ENCODE data around the gene SHROOM3.
"Not testable (repeated sequence)": the region's sequence is repeated elsewhere in the genome, so short reads cannot be mapped to it uniquely, and the experiment has no call there.

The SHROOM3 gene

DNA sequence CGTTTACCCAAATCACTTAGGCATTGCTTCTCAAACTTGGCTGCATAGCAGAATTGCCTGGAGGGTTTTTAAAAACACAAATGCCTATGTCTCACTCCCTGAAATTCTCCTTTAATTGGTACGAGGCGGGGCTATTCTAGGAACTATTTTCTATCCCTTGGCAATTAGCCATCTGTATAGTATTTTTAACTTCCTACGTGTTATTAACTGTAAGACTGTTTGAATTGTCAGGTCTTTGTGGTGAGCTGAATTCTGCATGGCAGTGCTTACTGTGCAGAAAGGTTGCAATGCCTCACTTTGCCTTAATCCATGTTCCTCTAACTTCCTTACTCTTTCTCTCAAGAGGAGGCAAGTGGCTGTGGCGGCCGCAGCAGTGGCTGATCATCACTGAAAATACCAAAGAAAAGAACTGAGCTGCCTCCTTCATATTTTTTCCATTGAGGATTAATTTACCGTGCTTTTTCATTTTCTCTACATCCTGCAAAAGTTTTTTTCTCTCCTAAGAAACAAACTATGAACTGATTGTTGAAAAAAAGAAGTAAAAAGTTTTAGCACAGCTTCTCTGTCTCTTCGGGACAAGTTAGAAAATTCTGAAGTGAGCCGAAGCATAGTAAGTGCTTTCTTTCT is at the start of gene SHROOM3:
Gene SHROOM3 (plus strand): TSS at position 329 of the 627 bp plus-strand sequence. CDS start 824 bp downstream, outside the sequence.
- no peak for DNase-seq (ENCODE audit: low spot score)

DNA sequence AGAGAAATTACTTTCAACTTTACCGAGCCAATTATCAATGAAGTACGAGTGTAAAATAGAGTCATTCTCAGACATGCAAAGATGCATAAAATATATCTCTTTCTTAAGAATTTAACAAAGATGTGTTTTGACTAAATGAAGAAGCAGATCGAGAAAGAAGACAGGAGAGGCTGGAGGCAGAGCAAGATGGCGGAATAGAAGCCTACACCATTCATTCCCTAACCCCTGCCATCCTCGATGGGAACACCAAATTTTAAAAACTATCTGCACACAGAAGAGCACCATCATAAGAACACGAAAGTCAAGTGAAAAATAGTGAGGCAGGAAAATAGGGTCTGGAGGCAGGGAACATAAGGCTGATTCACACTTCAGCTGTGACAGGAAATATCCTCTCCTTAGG is 49.1 kb upstream of the SHROOM3 start:
- no peak for DNase-seq (ENCODE audit: low spot score)

DNA sequence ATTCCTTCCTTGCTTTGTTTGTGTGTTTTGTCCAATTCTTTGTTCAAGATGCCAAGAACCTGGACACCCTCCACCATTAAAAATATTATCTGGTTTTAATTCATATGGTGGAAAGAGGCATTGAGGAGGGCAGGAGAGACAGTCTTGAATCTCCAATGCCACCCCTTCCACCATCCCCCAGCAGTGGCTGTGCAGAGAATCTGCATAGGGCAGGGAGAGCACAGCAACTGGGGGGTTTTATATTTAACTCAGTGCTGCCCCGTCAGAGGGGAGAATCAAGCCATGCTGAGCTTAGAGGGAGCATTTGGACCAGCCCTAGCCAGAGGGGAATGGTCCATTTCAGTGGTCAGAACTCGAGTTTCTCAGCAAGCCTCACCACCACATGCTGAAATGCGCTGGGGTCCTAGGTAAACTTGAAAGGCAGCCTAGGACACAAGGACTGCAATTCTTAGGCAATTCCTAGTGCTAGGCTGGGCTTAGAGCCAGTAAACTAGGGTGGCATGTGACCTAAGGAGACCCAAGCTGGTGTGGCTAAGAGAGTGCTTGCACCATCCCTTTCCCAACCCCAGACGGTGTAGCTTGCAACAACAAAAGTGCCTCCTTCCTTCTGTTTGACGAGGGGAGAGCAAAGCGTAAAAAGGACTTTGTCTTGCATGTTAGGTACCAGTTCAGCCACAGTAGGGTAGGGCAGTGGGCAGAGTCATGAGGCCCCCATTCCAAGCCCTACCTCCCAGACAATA is 48.3 kb upstream of the SHROOM3 start:
- no peak for DNase-seq (ENCODE audit: low spot score)

DNA sequence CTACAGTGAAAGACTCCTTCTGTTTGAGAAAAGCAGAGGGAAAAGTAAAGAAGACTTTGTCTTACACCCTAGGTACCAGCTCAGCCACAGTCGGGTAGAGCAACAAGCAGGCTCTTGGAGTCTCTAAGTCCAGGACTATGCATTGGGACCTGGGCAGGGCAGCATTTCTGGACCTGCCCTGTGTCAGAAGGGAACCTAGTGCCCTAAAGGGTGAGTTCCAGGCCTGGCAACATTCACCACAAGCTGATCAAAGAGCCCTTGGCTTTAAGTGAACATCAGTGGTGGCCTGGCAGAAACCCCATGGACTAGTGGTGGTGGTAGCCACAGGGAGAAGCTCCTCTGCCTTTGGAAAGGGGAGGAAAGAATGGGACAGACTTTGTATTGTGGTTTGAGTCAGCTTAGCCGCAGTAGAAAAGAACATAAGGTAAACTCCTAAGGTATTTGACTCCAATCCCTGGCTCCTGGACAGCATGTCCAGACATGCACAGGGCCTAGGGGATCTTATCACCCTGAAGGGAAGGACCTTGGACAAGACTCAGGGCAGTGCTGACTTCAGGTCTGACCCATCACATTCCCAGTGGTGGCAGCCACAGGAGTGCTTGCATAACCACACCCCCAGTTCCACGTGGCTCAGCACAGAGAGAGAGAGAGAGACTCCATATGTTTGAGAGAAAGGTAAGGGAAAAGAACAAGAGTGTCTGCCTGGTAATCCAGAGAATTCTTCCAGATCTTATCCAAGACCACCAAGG is 46.7 kb upstream of the SHROOM3 start:
- peak; percentile 57 for DNase-seq (ENCODE audit: low spot score)

- DNase-seq (ENCODE audit: low spot score), result no peak
Observed at GRCh38 chr4:76401654-76402053, 33.4 kb upstream of the SHROOM3 start.

DNA sequence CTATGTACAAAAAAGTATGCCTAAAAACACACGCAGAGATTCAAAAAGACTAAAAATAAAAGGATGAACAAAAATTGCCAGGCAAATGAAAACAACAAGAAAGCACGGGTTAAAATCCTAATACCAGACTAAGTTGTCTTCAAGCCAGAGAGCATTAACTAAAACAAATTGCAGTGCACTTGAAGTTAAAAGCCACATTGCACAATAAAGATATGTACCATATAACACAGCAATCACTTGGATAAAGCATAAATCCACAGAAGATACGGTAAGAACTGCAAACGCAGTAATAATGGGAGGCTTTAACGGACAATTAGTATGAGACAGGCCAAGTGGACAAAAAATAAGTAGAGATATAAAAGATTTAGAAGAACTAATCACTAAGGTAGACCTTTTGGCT is 28.9 kb upstream of the SHROOM3 start:
- DNase-seq (ENCODE audit: low spot score), result no peak

GRCh38 chr4:76407440-76408119 is 27.4 kb upstream of the SHROOM3 start:
- no peak for DNase-seq (ENCODE audit: low spot score)

- DNase-seq (ENCODE audit: low spot score), result no peak
Observed at GRCh38 chr4:76410636-76411035, 24.4 kb upstream of the SHROOM3 start.

GRCh38 chr4:76420188-76420761 is 14.8 kb upstream of the SHROOM3 start:
- no peak for DNase-seq (ENCODE audit: low spot score)

- DNase-seq (ENCODE audit: low spot score), result no peak
Observed at GRCh38 chr4:76420762-76421581, 14.1 kb upstream of the SHROOM3 start, which contains the start of gene CCDC158. TSS of gene CCDC158 (minus strand) at chr4:76421141. CDS start at chr4:76403207, 17,934 bp downstream.

DNA sequence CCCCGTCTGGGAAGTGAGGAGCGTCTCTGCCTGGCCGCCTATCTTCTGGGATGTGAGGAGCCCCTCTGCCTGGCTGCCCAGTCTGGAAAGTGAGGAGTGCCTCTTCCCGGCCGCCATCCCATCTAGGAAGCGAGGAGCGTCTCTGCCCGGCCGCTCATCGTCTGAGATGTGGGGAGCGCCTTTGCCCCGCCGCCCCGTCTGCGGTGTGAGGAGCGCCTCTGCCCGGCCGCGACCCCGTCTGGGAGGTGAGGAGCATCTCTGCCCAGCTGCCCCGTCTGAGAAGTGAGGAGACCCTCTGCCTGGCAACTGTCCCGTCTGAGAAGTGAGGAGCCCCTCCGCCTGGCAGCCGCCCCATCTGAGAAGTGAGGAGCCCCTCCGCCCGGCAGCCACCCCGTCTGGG is 11.9 kb upstream of the SHROOM3 start:
- DNase-seq (ENCODE audit: low spot score), result not testable (repeated sequence)

DNA sequence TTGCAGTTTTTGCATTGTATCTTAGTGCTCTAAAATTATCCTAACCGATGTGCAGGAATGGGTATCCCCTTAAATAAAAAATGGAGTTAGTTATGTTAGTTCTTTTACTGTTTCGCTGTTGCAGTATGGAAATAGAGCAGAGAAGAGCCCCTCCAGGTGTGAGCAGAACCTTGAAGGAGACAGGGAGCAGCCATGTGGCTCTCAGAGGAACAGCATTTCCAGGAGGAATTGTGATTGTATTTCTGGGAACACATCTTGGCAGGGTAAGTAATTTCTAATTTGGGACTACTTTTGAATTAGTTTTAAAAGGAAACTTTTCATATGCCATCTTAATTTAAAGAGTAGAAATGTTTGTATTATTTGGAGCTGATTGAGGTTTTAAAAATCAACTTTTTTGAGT is 8.8 kb upstream of the SHROOM3 start:
- DNase-seq (ENCODE audit: low spot score), result no peak

DNA sequence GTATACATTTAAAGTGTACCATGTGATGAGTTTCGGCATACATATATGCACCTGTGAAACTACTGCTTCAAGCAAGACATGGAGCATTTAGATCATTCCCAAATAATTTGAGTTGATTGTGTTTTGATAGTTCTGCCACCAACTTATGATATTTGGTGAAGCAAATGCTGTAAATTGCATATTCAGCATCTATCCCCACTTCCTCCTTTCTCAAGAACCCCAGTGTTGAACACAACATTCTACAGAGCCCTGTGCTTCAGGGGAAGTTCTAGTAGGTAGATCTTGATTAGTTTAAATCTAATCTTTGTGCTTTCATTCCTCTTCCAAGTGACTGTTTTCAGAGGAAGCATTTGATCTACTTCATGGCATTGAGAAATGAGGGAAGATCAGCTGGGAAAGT is 5.4 kb upstream of the SHROOM3 start:
- DNase-seq (ENCODE audit: low spot score), result no peak

DNA sequence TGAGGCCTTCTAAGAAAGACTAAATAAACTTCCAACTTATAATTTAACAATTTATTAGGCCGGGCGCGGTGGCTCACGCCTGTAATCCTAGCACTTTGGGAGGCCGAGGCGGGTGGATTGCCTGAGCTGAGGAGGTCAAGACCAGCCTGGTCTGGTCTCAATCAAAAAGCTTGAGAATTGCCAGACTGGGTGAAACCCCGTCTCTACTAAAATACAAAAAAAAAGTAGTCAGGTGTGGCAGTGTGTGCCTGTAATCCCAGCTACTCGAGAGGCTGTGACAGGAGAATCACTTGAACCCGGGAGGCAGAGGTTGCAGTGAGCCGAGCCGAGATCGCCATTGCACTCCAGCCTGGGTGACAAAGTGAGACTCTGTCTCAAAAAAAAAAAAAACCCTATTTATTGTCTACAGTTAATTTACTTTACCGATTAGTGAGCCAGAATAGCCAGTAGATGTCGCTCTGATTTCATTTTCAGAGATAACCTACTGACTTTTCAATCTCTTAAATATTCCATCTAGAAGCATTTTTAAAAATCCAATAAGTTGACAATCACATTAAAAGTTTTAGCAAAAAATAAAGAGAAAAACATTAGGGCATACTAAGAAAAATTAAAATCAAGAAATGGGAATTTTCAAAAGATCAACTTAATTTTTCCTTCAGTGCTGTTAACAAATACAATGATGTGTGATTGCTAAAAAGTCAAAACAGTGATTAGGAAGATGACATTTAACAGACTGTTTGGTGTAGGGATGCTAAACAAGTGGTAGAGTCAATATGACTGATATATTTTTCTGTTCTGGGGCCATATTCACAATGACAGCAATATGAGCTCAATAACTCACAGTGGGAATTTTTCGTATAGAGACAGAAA is 4.3 kb upstream of the SHROOM3 start:
- DNase-seq (ENCODE audit: low spot score), result peak; percentile 65

- DNase-seq (ENCODE audit: low spot score), result no peak
Observed at GRCh38 chr4:76435528-76436319, 695 bp downstream of the SHROOM3 start.

GRCh38 chr4:76439491-76439890 is 4.5 kb downstream of the SHROOM3 start:
- DNase-seq (ENCODE audit: low spot score), result no peak

- no peak for DNase-seq (ENCODE audit: low spot score)
Observed at GRCh38 chr4:76441881-76442280, 6.9 kb downstream of the SHROOM3 start.

- DNase-seq (ENCODE audit: low spot score), result no peak
Observed at GRCh38 chr4:76442807-76443206, 7.8 kb downstream of the SHROOM3 start.

GRCh38 chr4:76443376-76443775 is 8.3 kb downstream of the SHROOM3 start:
- DNase-seq (ENCODE audit: low spot score), result no peak

Measured in LoVo (cell line).